ENCODE results near the gene DACT3. TPM values are rescaled to one million over a fixed set of nuclear protein-coding genes. Genes with fewer than 3 reads are reported as not detected.
"Not testable (repeated sequence)": the region's sequence is repeated elsewhere in the genome, so short reads cannot be mapped to it uniquely, and the experiment has no call there.

The DACT3 gene
- total RNA-seq, 1 experiment from 2014 or later: not detected

GRCh38 chr19:46630586-46631205, 30.3 kb downstream of the DACT3 start:
- no peak for DNase-seq
- Mint-ChIP-seq H3K27me3 (ENCODE audit: unreplicated experiment) (peaks cover 58% of the 10 kb centered on the region), H3K4me1 (ENCODE audit: low read depth, unreplicated experiment) (peaks cover 10% of the 10 kb centered on the region), H3K4me3 (ENCODE audit: low read depth, unreplicated experiment) (no peak overlapping the region), H3K9me3 (ENCODE audit: low read depth, unreplicated experiment) (no peaks in the 10 kb centered on the region), H3K27ac (ENCODE audit: unreplicated experiment) (no peak overlapping the region), H3K36me3 (ENCODE audit: insufficient read depth, unreplicated experiment) (peaks cover 6% of the 10 kb centered on the region)
- intact Hi-C loops (cut with micrococcal nuclease; ENCODE audit: unreplicated experiment): no loop called here
- TF ChIP-seq CTCF (IDR thresholded peaks at IDR 0.05; ENCODE audit: unreplicated experiment): no peak
- CTCF ChIA-PET: interaction anchor here (0.6 to 1.2 kb wide), 2 partner anchors 30 to 562 kb away, joined by 3 to 4 read pairs; partner anchors contain the start of gene DACT3
- BruUV-seq (replicated peaks): no TSS peak

- Mint-ChIP-seq H3K9me3 (ENCODE audit: low read depth, unreplicated experiment) (no peaks in the 10 kb centered on the region), H3K36me3 (ENCODE audit: insufficient read depth, unreplicated experiment) (peaks cover 6% of the 10 kb centered on the region), H3K4me3 (ENCODE audit: low read depth, unreplicated experiment) (no peak overlapping the region), H3K4me1 (ENCODE audit: low read depth, unreplicated experiment) (peaks cover 10% of the 10 kb centered on the region), H3K27ac (ENCODE audit: unreplicated experiment) (no peak overlapping the region), H3K27me3 (ENCODE audit: unreplicated experiment) (peaks cover 66% of the 10 kb centered on the region)
- DNase-seq: no peak
- CTCF ChIA-PET: interaction anchor here (2.3 kb wide), 1 partner anchor 32 kb away, joined by 9 read pairs; the partner anchor contains the start of gene DACT3
- intact Hi-C loops (cut with micrococcal nuclease; ENCODE audit: unreplicated experiment): no loop called here
- no TSS peak for BruUV-seq (replicated peaks)
- no peak for TF ChIP-seq CTCF (IDR thresholded peaks at IDR 0.05; ENCODE audit: unreplicated experiment)
Observed at GRCh38 chr19:46629546-46630025, 31.4 kb downstream of the DACT3 start.

- H3K9me3 Mint-ChIP-seq (ENCODE audit: low read depth, unreplicated experiment); H3K27ac Mint-ChIP-seq (ENCODE audit: unreplicated experiment); H3K4me3 Mint-ChIP-seq (ENCODE audit: low read depth, unreplicated experiment); DNase-seq; intact Hi-C loops (cut with micrococcal nuclease; ENCODE audit: unreplicated experiment); H3K36me3 Mint-ChIP-seq (ENCODE audit: insufficient read depth, unreplicated experiment); BruUV-seq (replicated peaks): not testable (repeated sequence)
- Mint-ChIP-seq H3K27me3 (ENCODE audit: unreplicated experiment) (peaks cover 72% of the 10 kb centered on the region), H3K4me1 (ENCODE audit: low read depth, unreplicated experiment) (peaks cover 10% of the 10 kb centered on the region)
- CTCF ChIA-PET: interaction anchor here (0.7 to 2.3 kb wide), 2 partner anchors 33 to 824 kb away, joined by 3 to 9 read pairs; partner anchors contain the start of gene DACT3
Observed at GRCh38 chr19:46628970-46629369, 32.0 kb downstream of the DACT3 start.

GRCh38 chr19:46626446-46626845, 34.5 kb downstream of the DACT3 start:
- BruUV-seq (replicated peaks): no TSS peak

More at GRCh38 chr19:46626446-46626845, 34.5 kb downstream of the DACT3 start:
- Mint-ChIP-seq H3K27ac (ENCODE audit: unreplicated experiment) (no peak overlapping the region), H3K27me3 (ENCODE audit: unreplicated experiment) (peaks cover 66% of the 10 kb centered on the region), H3K9me3 (ENCODE audit: low read depth, unreplicated experiment) (no peaks in the 10 kb centered on the region), H3K4me3 (ENCODE audit: low read depth, unreplicated experiment) (no peak overlapping the region), H3K4me1 (ENCODE audit: low read depth, unreplicated experiment) (no peaks in the 10 kb centered on the region), H3K36me3 (ENCODE audit: insufficient read depth, unreplicated experiment) (peaks cover 6% of the 10 kb centered on the region)
- no peak for TF ChIP-seq CTCF (IDR thresholded peaks at IDR 0.05; ENCODE audit: unreplicated experiment)
- DNase-seq: no peak
- intact Hi-C loops (cut with micrococcal nuclease; ENCODE audit: unreplicated experiment): no loop called here
- CTCF ChIA-PET: interaction anchor here (1.7 kb wide), 1 partner anchor 10 kb away, joined by 6 read pairs; no protein-coding TSS in a partner anchor
